LNCAP (cell line): Measurements from ENCODE around the gene PRKCSH.
A peak's percentile ranks its signal among the peaks of the same experiment; 100 is the strongest.

Source experiments
- TF ChIP-seq, protein P1 (sequence below): fragments of 450-650 bp; IDR thresholded peaks from 2 replicates; pipeline ENCODE4 v1.5.1; 2017; ENCODE audit warnings: mild to moderate bottlenecking

The PRKCSH gene

DNA sequence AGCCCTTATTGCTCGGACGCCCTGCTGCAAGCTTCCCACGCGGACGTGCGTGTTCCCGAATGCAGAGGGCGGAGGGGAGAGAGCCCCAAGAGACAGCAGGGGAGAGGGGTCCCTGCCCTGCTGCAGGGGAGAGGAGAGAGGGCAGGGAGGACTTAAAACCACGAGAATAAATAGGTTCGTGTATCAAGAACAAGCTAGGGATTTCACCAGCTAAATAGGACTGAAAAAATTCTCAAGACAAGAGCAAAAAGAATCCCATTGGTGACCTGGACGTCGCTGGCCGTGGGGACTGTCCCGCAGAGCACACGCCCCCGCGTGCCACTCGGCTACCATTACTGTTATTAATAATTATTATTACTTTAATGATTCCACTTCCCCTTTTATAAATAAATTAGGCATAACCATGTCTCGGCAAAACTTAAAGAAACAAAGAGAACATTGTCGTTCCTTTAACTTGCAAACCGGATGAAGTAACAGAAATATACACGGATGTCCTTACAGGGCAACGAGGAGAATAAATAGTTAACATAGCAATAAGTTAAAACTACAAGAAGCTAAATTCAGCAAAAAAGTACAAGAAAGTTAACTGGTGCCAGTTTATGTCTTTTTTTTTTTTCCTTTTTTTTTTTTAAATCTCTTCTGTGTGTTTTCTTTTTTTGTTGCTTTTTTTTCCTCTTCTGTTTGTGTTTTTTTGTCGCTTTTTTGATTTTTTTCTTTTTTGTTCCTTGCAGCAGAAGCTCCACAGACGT is 16.6 kb downstream of the PRKCSH start:
- TF ChIP-seq, protein P1, sequence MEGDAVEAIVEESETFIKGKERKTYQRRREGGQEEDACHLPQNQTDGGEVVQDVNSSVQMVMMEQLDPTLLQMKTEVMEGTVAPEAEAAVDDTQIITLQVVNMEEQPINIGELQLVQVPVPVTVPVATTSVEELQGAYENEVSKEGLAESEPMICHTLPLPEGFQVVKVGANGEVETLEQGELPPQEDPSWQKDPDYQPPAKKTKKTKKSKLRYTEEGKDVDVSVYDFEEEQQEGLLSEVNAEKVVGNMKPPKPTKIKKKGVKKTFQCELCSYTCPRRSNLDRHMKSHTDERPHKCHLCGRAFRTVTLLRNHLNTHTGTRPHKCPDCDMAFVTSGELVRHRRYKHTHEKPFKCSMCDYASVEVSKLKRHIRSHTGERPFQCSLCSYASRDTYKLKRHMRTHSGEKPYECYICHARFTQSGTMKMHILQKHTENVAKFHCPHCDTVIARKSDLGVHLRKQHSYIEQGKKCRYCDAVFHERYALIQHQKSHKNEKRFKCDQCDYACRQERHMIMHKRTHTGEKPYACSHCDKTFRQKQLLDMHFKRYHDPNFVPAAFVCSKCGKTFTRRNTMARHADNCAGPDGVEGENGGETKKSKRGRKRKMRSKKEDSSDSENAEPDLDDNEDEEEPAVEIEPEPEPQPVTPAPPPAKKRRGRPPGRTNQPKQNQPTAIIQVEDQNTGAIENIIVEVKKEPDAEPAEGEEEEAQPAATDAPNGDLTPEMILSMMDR = no peak

DNA sequence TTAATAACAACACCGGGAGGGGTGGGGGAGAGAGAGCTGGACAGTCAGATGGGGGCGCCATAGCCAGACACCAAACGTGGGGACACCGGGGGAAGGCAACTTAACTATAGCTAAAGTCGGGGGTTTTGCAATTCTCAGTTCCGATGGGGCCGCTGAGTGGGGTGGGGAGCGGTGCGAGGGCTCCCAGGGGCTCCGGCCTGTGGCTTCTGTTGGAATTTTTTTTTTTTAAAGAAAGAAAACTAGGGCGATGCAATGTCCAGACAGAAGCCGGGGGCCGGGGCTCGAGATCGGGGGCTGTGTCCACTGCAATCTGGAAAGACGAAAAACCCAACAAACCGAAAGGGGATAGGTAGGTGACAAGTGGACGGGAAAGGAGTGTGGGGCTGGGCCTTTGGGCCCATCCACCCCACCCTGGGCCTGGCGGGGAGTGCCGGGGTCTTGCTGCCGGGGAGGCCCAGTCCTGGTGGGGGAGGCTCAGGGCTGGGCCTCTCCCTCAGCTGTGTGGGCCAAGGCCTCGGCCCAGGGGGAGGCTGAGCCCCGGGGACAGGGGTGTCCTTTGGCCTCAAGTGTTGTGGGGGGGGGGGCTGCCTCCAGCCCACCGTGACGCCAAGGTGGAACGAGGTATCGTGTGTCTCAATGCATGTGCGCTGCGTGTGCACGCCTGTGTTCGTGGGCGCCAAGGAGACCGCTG is 17.3 kb downstream of the PRKCSH start:
- TF ChIP-seq, protein P1 = peak; percentile 16; the same call in 1 of the 2 replicates

DNA sequence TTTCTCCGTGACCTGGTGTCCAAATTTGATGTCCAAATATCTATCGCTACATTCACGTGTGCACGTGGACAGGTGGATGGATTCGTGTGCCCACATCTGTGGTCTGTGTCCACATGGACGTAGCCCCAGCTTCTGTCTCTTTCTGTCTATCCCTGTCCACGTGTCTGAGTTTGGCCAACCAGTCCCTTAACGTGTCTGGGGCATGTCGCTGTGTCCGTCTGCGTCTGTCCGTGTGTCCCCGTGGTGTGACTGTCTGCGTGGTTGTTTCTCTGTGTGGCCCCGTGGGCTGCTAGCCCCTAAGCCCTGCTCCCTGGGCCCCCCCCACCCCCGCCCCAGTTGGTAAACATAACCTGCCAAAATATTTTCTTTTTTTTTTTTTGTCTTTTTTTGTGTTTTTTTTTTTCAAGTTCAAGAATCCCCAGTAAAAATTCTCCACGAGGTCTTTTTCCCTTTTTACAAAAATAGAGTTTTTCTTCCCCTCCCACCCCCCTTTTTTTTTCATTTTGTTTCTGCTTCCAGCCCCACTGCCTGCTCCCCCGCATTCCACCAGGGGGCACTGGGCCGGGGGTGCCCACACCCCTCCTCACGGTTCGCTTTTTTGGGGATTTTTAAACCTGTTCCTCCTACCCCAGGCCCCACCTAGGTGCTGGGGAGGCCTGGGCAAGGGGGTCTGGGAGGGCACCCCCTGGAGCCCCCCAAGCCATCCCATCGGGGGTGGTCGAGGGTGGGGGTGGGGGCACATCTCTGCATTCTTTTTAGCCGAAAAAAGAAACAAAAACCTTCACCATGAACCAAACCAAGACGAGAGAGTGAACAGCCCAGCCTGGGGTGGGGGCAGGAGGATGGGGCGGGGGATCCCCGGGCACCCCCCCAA is 18.3 kb downstream of the PRKCSH start:
- TF ChIP-seq, protein P1 = peak; percentile 30

DNA sequence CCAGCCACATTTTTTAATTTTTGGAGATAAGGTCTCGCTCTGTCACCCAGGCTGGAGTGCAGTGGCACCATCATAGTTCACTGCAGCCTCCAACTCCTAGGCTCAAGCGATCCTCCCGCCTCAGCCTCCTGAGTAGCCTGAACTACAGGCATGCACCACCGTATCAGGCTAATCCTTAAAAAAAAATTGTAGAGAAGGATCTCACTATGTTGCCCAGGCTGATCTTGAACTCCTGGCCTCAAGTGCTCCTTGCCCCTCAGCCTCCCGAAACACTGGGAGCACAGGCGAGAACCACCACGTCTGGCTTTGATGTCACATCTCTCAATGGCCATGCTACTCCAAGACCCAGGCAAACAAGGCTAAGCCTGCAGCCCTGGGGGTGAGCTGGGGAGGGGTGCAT is 21.2 kb downstream of the PRKCSH start:
- TF ChIP-seq, protein P1 = no peak

DNA sequence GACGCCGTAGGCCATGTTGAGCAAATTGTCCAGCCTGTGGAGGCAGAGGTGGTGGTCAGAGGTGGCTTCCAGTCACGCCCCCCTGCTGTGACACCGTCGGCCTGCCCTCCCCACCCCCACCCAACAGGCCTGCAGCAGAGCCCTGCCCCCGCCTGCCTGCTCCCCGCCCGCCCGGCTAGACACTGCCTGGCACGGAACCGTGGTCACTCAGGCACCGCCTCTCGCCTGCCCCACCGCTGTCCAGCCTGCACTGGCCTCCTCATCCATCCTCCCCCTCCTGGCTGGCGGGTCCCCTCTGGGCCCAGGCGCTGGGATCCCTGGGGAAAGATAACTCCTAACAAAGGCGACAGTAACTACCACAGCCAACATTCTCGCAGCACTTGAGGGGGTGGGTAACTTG is 21.7 kb downstream of the PRKCSH start:
- TF ChIP-seq, protein P1 = no peak

DNA sequence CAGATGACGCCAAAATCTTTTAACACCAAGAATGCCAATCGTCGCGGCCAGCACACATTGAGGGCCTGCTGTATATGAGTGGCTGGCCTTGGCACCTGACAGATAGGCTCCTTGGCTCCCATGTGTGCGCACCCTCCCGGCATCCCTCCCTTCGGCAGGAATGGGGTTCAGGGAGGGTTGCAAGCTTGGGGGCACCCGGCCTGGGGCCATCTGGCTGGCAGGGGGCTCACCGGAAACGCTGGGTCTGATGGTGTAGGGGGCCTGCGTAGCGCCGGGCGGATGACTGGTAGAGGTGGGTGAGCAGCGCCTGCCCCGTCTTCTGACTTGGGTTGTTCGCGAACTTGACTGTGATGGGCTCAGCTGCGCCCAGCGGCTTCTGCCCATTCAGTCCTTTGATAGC is 22.4 kb downstream of the PRKCSH start:
- TF ChIP-seq, protein P1 = no peak

DNA sequence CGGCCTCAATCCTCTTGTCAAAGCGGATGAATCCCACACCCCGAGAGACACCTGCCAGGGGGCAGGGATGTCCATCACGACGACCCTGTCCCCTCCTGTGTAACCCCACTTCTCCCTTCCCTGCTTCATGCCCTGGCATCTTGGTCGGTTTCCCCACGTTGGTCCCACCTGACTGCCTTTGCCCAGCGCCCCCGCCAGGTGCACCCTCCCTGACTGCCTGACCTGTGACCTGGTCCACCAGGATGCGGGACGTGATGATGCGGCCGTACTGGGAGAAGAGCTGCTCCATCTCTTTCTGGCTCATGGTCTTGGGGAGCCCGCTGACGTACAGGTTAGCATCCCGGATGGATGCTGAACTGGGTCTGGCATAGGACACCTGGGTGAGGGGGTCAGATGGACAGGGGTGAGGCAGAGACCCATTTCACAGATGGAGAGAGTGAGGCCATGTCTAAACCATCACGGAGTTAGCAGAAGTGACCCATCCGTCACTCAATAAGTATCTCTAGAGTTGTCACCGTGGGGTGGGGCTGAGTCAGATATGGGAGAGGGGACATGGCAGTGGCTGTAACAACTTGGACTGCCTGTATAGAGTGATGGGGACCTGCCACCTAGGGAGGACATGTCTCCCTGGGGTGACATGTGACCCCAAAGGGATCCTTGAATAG is 22.9 kb downstream of the PRKCSH start:
- TF ChIP-seq, protein P1 = no peak
